Activated naive CD4-positive, alpha-beta T cell treated with Interleukin-2 at 50 U/mL for 16 hours (primary cell): ENCODE results near the gene CARF.
"Not testable (repeated sequence)": the region's sequence is repeated elsewhere in the genome, so short reads cannot be mapped to it uniquely, and the experiment has no call there.

Experiments used
- DNase-seq: peaks from one replicate; pipeline ENCODE4 v3.0.0-alpha.2; 2020

Gene CARF

GRCh38 chr2:202911512-202912341 lies at the start of gene CARF, which contains the start of gene WDR12:
TSS of gene CARF (plus strand) at chr2:202912275. CDS start at chr2:202941903, 29,628 bp downstream.
TSS of gene WDR12 (minus strand) at chr2:202911673. CDS start at chr2:202911476, 197 bp downstream.
- peak; percentile 90 for DNase-seq

- DNase-seq = peak; percentile 70
Observed at GRCh38 chr2:202870431-202871299, 41.4 kb upstream of the CARF start.

GRCh38 chr2:202871300-202872141 lies 40.6 kb upstream of the CARF start, which contains the start of gene ICA1L:
TSS of gene ICA1L (minus strand) at chr2:202871766. CDS start at chr2:202829009, 42,757 bp downstream.
- peak; percentile 46 for DNase-seq

- no peak for DNase-seq
Observed at GRCh38 chr2:202877699-202878098, 34.4 kb upstream of the CARF start.

GRCh38 chr2:202881570-202881969 lies 30.5 kb upstream of the CARF start:
- DNase-seq = no peak

- no peak for DNase-seq
Observed at GRCh38 chr2:202883987-202884675, 27.9 kb upstream of the CARF start.

- DNase-seq = no peak
Observed at GRCh38 chr2:202885190-202885589, 26.9 kb upstream of the CARF start.

GRCh38 chr2:202905507-202905906 lies 6.6 kb upstream of the CARF start:
- DNase-seq = not testable (repeated sequence)

- no peak for DNase-seq
Observed at GRCh38 chr2:202908186-202908585, 3.9 kb upstream of the CARF start.

- no peak for DNase-seq
Observed at GRCh38 chr2:202909394-202910192, 2.5 kb upstream of the CARF start.

GRCh38 chr2:202910250-202910649 lies 1.8 kb upstream of the CARF start:
- not testable (repeated sequence) for DNase-seq

GRCh38 chr2:202910698-202911097 lies 1.4 kb upstream of the CARF start:
- no peak for DNase-seq

GRCh38 chr2:202911203-202911511 lies 918 bp upstream of the CARF start:
- DNase-seq = no peak

GRCh38 chr2:202912342-202913201 lies 497 bp downstream of the CARF start:
- peak; percentile 10 for DNase-seq

GRCh38 chr2:202918860-202919259 lies 6.8 kb downstream of the CARF start:
- no peak for DNase-seq

GRCh38 chr2:202932425-202933138 lies 20.5 kb downstream of the CARF start:
- no peak for DNase-seq

GRCh38 chr2:202933139-202933510 lies 21.1 kb downstream of the CARF start:
- no peak for DNase-seq

- no peak for DNase-seq
Observed at GRCh38 chr2:202933958-202934357, 21.9 kb downstream of the CARF start.

- no peak for DNase-seq
Observed at GRCh38 chr2:202934456-202934855, 22.4 kb downstream of the CARF start.

GRCh38 chr2:202938960-202939359 lies 26.9 kb downstream of the CARF start:
- no peak for DNase-seq
